HG02870 (cell line): Measurements from ENCODE around the gene TTC9C.
"Not testable (repeated sequence)": the region's sequence is repeated elsewhere in the genome, so short reads cannot be mapped to it uniquely, and the experiment has no call there.

Experiments
- ATAC-seq: cut with Tn5 transposase; IDR thresholded peaks from one replicate; pipeline ENCODE4 v1.9.1; 2021; ENCODE audit warnings: mild to moderate bottlenecking, moderate library complexity; ENCODE audit not compliant: unreplicated experiment

Gene TTC9C, protein sequence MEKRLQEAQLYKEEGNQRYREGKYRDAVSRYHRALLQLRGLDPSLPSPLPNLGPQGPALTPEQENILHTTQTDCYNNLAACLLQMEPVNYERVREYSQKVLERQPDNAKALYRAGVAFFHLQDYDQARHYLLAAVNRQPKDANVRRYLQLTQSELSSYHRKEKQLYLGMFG

DNA sequence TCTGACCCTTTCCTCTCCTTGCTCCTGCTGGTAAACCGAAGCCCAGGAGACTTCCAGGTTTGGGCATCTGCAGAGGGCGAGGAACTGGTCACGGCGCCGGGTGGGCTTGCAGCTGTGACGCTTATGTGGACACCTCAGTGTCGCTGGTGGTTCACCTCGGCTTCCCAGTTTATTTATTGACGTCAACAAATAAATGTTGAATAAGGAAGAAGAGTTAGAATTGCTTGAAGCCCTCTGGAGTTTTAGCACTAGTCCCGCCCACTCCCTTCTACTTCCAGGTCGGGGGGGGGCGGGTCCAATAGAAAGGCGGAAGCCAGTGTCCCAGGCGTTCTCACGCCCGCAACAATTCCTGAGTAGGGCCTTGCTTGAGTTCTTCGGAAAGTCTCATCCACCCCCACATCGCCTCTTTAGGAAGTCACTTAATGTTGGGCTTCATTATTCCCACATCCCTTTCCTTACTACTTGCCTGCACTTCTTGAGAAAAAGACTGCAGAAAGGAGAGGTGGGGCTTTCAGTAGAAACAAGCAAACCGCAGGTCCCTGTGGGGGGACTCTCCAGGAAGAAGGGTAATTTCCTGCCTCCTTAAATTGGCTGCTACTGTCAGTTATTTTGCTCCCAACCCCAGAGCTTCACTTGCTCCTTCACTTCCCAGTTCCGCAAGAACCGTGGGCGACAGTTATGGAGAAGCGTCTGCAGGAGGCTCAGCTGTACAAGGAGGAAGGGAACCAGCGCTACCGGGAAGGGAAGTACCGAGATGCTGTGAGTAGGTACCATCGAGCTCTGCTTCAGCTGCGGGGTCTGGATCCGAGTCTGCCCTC, at the start of gene TTC9C:
Gene TTC9C (plus strand): TSS at position 316 of the 818 bp plus-strand sequence. CDS start 363 bp downstream, at position 679.
- ATAC-seq = peak; percentile 18

DNA sequence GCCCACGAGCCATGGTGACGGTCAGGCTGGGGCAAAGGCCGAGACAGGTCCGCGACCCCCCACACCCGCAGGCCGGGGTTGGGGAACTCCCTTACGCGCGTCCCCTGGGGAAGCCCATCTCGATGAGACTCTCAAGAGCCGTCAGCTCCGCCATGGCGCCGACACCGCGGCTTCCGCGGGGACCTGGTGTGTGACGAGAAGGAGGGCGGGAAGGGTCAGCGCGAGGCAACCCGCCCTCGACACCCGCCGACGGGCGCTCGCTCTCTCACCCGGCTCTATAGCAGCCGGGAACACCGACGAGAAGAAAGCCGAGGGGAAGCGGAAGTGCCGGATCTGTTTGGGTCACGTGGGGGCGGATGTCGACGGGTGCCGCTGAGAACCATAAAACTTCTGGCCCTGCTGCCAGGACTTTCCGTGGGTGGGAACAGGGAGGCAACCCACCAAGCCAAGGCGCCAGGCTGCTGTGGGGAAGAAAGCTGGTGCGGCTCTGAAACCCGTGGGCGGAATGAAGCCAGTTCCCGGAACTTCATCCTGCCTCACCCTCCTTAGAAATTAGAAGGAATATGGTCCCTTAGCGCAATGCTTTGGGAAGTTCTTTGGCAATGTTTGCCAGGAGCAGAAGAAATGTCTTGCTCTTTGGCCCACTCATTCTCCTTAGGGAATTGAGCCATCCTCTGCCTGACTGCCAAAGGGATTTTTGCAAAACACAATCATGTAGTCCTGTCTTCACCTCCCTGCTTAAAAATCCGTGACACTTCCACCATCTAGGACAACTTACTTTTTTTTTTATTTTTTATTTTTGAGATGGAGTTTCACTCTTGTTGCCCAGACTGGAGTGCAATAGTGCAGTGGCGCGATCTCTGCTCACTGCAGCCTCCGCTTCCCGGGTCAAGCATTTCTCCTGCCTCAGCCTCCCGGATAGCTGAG, 49.3 kb upstream of the TTC9C start, which contains the start of gene UBXN1:
Gene UBXN1 (minus strand): TSS at position 304 of the 927 bp plus-strand sequence. CDS start 150 bp downstream, at position 154.
- ATAC-seq = no peak

DNA sequence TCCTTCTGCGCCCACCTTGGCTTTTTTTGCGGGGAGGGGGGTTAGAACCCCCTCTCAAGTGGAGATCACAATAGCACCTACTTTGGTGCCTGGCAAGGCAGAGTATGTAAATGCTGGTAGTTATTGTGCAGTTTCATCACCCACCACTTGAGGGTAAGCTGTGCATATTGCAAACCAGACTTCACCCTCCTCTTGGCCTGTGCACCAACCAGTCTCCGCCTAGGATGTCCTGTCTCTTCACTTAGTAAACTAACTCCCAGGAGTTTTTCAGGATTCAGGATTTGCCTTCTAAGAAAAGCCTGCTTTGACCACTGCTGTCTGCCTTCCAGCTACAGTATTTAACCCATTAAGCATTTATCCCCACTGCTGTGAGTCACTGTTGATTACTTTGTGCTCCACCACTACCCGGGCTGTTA, 47.5 kb upstream of the TTC9C start:
- no peak for ATAC-seq

DNA sequence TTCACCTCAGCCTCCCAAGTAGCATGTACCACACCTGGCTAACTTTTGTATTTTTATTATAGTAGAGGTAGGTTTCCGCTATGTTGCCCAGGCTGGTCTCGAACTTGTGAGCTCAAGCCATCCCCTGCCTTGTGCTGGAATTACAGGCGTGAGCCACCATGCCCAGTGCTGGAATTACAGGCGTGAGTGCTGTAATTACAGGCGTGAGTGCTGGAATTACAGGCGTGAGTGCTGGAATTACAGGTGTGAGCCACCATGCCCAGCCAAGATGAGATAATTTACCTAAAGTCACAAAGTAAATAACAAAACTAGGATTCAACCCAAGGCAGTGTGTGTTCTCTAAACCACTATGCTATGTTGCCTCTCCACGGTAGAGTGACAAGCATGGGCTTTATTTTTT, 45.8 kb upstream of the TTC9C start:
- no peak for ATAC-seq

DNA sequence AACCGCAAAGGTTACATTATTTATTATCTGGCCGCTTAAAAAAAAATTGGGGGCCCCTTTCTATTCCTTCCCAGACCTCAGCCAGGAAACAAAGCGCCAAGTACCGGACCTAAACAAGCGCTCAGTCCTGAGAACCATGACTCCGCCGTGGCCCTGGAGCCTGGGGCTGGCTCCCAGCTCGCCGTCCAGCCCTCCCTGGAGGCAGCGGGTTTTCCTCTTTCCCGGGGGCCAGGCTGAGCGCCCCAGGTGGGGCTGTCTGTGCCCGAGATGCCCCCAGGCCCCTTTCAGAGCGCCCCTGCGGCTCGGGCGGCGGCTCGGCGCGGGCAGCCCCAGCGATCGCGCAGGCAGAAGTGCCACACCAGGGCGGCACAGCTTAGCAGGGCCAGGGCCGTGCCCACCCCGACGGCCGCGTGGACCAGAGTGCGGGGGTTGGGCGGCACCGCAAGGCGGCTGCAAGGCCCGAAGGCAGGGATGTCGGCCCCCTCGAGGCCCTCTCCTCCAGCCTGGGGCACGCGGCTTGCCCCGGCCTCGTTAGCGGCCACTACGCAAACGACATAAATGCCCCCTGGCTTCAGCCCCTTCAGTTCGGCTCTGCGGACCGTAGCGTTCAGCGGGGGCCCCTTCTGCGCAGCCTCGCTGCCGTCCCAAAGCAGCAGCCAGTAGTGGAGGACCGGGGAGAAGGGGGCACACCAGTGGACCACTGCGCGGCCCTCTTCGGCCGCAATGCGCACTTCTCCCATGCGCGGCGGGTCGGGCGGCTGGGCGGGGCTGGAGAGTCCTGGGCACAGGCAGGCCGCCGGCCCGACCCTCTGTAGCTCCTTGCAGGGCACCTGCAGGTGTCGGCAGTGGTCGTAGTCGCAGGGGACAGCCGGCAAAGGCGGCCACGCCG, 40.5 kb upstream of the TTC9C start:
- ATAC-seq = no peak

DNA sequence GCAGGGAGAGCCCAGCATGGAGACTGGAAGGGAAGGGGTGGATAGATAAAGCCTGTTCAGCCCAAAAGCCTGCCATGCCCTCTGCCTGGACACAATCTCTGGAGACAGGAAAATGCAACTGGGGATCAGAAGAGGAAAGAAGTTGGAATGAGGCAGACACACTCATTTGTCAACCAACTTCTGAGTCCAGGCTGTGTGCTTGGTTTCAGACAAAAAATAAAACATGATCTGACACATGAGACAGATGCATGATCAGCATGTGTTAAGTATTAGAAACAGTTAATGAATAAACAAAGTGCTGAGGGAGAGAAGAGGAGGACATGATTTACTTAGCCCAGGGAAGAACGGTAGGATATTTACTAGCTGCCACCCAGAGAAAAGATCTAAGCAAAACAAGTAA, 39.8 kb upstream of the TTC9C start:
- no peak for ATAC-seq

DNA sequence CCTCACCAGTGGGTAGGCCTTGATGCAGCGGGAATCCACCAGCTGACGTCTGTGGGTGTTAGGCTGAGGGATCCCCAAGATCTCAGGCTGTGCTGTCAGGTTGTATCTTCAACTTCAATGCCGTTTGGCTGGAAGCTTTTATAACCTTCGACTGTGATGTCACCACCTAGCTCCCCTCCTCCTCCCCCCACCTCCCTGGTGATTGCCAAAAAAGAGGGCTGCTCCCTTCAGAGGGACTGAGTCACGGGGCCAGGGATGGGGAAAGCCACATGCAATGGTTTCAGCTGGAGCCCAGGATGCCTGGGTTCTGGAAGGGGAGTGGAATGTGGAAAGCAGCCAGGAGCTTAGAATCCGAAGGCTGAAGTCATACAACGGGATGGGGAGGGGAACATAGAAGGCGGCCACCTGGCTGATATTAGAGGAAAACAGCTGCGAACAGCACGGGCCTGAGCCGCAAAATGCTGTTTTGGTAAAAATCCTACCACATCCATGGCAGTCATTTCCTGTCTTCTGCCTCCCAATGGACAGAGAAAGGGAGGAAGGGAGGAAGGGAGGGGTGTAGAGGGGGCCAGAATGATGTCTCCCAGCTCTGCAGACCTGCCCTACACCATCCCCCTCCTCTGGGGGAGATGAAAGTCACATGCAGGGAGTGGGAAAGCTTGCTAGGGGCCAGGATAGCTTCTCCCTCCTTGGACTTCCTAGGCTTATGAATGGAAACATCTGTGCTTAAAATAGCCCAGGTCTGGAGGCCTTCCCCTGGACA, 38.7 kb upstream of the TTC9C start, which contains the start of gene LRRN4CL:
Gene LRRN4CL (minus strand): TSS at position 110 of the 763 bp plus-strand sequence. CDS start 1,022 bp downstream, outside the sequence.
- ATAC-seq = no peak

DNA sequence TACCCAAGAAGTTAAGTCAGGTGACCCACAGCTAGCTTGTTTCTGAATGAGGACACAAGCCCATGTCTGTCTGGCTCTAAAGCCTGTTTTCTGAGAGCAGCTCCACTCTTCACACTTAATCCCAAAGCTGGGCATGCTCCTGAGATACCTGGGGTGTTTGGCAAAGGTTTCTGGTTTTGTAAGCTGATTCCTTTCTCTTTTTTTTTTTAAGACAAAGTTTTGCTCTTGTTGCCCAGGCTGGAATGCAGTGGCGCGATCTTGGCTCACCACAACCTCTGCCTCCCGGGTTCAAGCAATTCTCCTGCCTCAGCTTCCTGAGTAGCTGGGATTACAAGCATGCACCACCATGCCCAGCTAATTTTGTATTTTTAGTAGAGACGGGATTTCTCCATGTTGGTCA, 34.7 kb upstream of the TTC9C start:
- not testable (repeated sequence) for ATAC-seq

DNA sequence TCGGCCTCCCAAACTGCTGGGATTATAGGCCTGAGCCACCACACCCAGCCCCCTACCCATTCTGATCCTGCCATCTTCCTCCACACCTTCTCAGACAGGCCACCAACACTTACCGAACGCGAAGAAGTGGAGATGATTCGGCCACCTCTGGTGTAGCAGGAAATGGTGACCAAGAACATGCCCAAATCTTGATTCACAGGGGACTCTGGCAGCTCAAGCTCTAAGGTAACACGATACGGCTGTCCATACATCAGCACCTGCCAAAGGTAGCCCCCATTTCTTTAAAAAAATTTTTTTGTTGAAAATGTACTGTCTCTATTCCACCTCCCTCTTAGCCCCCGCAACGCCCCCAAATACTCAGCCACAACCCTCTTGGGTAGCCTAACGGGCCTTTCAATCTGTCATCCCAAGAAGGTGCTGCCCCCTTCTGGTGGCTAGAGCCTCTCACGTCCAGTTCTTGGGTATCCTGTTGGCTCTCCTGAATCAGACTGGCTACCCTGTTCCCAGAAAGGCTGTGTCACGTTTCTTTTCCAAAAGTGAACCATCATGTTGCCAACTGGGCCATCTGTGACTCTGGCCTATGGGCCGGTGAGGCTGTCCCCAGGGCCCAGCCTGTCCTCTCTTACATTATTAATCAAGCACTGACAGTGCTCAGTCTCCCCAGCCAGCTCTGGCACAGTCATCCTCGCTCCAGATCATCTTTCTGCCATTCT, 33.7 kb upstream of the TTC9C start:
- no peak for ATAC-seq

DNA sequence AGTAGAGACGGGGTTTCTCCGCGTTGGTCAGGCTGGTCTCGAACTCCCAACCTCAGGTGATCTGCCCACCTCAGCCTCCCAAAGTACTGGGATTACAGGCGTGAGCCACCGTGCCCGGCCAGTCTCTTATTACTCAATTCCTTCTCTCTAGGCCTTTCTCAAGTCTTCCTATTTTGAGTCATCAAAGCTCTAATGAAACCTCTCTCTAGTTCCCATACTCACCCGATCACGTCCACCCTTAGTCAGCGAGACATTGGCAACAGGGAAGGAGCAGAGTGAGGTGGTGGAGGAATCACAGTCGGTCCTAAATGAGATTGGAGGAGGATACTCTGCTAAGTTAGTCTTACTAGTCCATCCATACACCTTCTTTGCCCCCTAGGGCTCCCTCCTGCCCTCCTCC, 26.0 kb upstream of the TTC9C start:
- no peak for ATAC-seq

DNA sequence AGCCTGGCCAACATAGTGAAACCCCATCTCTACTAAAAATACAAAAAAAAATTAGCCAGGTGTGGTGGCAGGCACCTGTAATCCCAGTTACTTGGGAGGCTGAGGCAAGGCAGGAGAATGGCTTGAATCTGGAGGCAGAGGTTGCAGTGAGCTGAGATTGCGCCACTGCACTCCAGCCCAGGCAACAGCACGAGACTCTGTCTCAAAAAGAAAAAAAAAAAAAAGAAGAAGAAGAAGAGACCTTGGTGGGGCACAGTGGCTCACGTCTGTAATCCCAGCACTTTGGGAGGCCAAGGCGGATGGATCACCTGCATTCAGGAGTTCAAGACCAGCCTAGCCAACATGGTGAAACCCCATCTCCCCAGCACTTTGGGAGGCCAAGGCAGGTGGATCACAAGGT, 24.4 kb upstream of the TTC9C start:
- ATAC-seq = not testable (repeated sequence)

DNA sequence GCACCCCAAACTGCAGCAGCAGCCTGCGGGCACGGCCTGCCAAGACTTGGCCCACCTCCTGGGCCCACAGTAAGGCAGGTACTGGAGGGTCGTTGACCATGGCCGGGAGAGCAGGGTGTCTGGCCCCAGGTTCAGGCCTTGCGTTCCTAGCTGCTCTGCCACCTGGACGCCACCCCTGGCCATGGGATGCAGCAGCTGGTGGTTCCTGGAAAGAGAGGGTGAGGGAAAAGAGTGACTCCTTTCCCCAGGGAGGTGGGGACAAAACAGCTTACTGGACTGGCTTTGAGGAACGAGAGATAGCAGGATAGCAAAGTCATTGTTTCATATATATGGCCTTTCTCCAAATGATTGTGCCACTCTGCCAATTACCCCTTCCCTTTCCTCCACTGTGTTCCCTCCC, 22.9 kb upstream of the TTC9C start:
- no peak for ATAC-seq

DNA sequence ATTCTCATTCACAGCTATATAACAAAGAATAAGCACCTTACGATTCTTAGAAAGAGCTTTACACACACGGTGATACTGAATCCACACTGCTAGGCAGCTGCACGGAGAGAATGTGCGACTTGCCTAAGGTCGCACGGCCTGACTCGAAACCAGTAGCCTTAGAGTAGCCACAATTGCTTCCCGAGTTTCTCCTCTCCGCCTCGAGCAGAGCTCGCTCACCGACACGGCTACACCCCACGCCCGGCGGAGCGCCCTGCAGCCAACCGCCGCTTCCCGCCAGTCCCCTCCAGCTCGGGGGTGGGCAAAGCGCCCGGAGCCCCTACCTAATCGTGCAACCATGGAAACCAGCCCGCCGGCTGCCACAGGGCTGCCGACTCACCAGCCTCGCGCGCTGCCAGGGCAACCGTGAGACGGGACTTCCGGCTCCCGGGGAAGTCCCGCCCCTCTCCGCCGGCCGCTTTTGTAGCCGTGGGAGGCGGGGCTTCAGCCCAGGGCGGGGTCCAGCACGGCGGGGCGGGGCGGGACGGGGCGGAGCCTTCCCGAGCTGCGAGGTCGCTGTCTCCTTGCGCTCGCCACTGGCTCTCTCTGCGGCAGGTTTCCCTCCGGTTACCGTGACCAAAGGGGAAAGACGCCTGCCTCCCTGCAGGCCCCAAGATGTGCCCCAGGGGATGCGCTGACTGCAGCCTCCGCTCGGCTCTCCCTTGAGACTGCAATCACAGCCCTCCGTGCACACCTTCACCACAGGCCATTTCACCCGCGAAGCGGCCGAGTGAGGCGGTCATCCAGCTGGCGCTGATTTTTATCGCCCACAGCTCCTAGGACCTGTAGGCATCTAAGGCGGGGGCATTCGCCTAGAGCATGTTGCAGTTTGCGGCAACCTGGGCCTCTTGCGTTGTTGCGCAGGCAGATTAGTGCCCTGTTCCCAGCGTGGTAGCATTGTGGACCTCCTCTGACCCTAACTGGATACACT, 22.1 kb upstream of the TTC9C start:
- ATAC-seq = no peak

DNA sequence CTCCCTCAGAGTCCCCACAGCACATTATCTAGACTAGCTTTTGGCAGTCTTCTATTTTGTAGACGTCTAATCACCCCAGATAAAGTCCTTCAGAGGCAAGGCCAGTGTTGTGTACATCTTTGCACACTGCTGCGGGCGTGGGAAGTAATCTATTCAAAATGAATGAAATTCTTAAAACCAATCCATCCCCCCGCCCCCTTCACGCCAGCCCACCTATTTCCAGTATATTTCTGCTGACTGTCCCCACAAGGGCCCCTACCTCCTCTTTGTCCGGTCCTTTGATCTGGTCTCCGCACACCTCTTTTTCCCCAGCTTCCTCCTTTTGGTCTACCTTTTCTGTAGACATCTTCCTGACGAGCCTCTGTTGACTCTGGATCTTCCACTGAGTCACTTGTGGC, 21.4 kb upstream of the TTC9C start:
- ATAC-seq = no peak

DNA sequence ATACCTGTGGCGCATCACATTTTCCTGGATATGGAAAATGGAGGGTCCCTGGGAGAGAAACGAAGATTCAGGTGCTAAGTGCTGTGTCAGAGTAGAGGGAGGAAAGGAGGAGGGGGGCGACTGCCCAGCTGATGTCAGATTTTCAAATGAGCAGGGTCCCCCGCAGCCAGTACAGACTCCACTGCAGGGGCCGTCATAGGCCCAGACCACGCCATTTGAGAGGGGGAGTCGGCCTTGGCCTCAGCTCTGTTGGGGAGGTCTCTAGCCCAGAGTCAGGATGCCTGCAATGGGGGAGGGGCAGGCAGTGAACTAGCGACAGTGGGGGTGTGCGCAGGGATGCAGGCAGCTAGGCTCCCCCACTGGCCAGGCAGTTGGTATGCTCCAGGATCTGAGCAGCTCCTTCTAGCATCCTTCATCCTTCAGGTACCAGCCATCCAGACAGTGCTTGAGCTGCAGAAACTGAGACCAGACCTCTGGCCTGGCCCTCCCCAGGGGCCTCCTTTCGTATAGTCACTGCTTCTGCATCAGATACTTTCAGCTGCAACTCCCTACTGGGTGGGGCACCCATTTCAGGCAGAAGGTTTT, 20.9 kb upstream of the TTC9C start, which contains the start of the genes BSCL2 and GNG3:
Gene BSCL2 (minus strand): TSS at position 148 of the 585 bp plus-strand sequence. CDS start 229 bp downstream, outside the sequence.
Gene GNG3 (plus strand): TSS at position 400 of the 585 bp plus-strand sequence. CDS start 620 bp downstream, outside the sequence.
- no peak for ATAC-seq

DNA sequence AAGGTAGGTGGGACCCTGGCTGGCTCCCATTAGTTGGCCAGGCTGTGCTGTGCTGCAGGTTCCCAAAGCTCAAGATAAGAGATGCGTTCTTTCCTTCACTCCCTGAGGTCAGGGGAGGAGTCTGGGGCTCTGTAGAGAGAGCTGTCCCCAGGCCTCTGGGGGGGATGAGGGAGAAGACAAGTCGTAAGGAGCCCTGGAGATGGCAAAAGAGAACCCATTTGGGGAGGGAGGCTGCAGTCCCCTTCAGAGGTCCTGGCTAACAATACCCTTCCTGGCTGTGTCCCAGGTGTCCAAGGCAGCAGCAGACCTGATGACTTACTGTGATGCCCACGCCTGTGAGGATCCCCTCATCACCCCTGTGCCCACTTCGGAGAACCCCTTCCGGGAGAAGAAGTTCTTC, 19.9 kb upstream of the TTC9C start:
- no peak for ATAC-seq

DNA sequence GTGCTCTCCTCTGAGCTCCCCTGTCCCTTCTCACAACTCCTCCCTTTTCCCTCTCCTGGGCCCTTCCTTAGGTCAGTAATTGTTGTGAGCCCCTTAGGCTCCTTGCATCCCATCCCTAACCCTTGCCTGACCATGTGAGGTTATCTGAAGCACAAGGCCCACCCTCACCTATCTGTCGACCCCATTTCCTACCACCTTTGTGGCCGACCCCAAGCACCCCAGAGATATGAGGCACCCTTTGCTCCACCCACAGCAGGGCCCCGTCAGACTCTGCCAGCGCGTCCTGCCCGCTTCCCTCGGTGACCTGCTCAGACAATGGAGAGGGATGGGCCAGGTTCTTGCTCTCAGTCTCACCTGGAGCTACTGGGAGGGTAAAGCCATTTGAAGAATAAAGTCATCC, 19.5 kb upstream of the TTC9C start:
- ATAC-seq = no peak
